A673 (cell line): ENCODE data around the gene MAPK11.

Experiments used
- CTCF ChIP-seq: fragments of 300-800, 200-600 bp; sonication (generic); conservative IDR thresholded peaks from 2 replicates; pipeline ENCODE4 v1.5.1; 2017; ENCODE audit warnings: low read depth, mild to moderate bottlenecking, antibody characterized with exemption, low read length, moderate library complexity, mixed read lengths
- EZH2 ChIP-seq: fragments of 200-600 bp; sonication (generic); IDR thresholded peaks from 2 replicates; pipeline ENCODE4 v1.6.1; 2017; ENCODE audit warnings: borderline replicate concordance, low read depth, mild to moderate bottlenecking, mixed read lengths, antibody characterized with exemption, low read length; ENCODE audit not compliant: poor library complexity, severe bottlenecking

GRCh38 chr22:50243685-50244419 lies 26.3 kb downstream of the MAPK11 start:
- TF ChIP-seq CTCF (no peak), EZH2 (no peak)
